DOHH2 (cell line): ENCODE results near the gene CELF1.

Source experiments
- H3F3A ChIP-seq: fragments of 200-600 bp; sonication (generic), shearing (Covaris generic); 2 replicates; pipeline ENCODE4 v1.6.0; 2016; ENCODE audit warnings: antibody characterized with exemption, mild to moderate bottlenecking; ENCODE audit not compliant: control insufficient read depth, insufficient read depth
- H3K27ac ChIP-seq: fragments of 200-600 bp; sonication (generic); 2 replicates; pipeline ENCODE4 v1.5.1; 2014; ENCODE audit warnings: low read depth, mild to moderate bottlenecking, low read length, moderate library complexity
- H3K27me3 ChIP-seq: fragments of 200-600 bp; sonication (generic); 2 replicates; pipeline ENCODE4 v1.6.1; 2014; ENCODE audit warnings: mild to moderate bottlenecking, low read length, mixed read lengths; ENCODE audit not compliant: control insufficient read depth
- H3K36me3 ChIP-seq: fragments of 200-600 bp; sonication (generic); 2 replicates; pipeline ENCODE4 v1.6.1; 2014; ENCODE audit warnings: mild to moderate bottlenecking, low read length, moderate library complexity, mixed read lengths; ENCODE audit not compliant: control insufficient read depth
- H3K4me1 ChIP-seq: fragments of 200-600 bp; sonication (generic); 2 replicates; pipeline ENCODE4 v1.6.1; 2014; ENCODE audit warnings: mild to moderate bottlenecking, low read length, mixed read lengths; ENCODE audit not compliant: control insufficient read depth
- H3K4me2 ChIP-seq: fragments of 200-600 bp; sonication (generic); 2 replicates; pipeline ENCODE4 v1.6.0; 2014; ENCODE audit warnings: mild to moderate bottlenecking, low read length, moderate library complexity
- H3K4me3 ChIP-seq: fragments of 200-600 bp; sonication (generic); 2 replicates; pipeline ENCODE4 v1.5.1; 2014; ENCODE audit warnings: mild to moderate bottlenecking, low read length, mixed read lengths
- H3K79me2 ChIP-seq: fragments of 200-600 bp; sonication (generic); 2 replicates; pipeline ENCODE4 v1.6.1; 2014; ENCODE audit warnings: mild to moderate bottlenecking, low read length, mixed read lengths; ENCODE audit not compliant: control insufficient read depth
- H3K9me2 ChIP-seq: fragments of 200-600 bp; sonication (generic); replicated peaks from 2 replicates; pipeline ENCODE4 v1.6.1; 2014; ENCODE audit warnings: mild to moderate bottlenecking, low read length, mixed read lengths; ENCODE audit not compliant: control insufficient read depth
- H3K9me3 ChIP-seq: fragments of 200-600 bp; sonication (generic); 2 replicates; pipeline ENCODE4 v1.6.1; 2014; ENCODE audit warnings: antibody characterized with exemption, low read length, mixed read lengths; ENCODE audit not compliant: control insufficient read depth, insufficient read depth
- H4K20me1 ChIP-seq: fragments of 200-600 bp; sonication (generic); 2 replicates; pipeline ENCODE4 v1.6.0; 2014; ENCODE audit warnings: low read depth, mild to moderate bottlenecking, antibody characterized with exemption, low read length, moderate library complexity; ENCODE audit not compliant: control insufficient read depth, insufficient read depth
- EZH2phosphoT487 ChIP-seq: fragments of 200-600 bp; sonication (generic); IDR thresholded peaks from 2 replicates; pipeline ENCODE4 v1.6.1; 2017; ENCODE audit warnings: borderline replicate concordance, mild to moderate bottlenecking, antibody characterized with exemption, low read length, moderate library complexity, mixed read lengths
- TF ChIP-seq, protein P1 (sequence below): fragments of 200-600 bp; sonication (generic); IDR thresholded peaks from one replicate; pipeline ENCODE4 v1.5.1; 2014; ENCODE audit warnings: antibody characterized with exemption, mild to moderate bottlenecking, low read depth, low read length; ENCODE audit not compliant: poor library complexity, severe bottlenecking

CELF1 gene

GRCh38 chr11:47552566-47553405 lies at the start of gene CELF1:
Gene CELF1 (minus strand): TSS chr11:47553132. CDS start chr11:47499523, 53,609 bp downstream.
- Histone ChIP-seq H3K4me2 (peak within 1 kb of the TSS; percentile 100), H3K27me3 (no peaks in the 10 kb centered on the region), H3K9me3 (no peaks in the 10 kb centered on the region), H3K36me3 (peaks cover 44% of the 10 kb centered on the region), H3K9me2 (no peaks in the 10 kb centered on the region), H3F3A (peaks cover 11% of the 10 kb centered on the region; the same call in 1 of the 2 replicates), H3K4me1 (peaks cover 26% of the 10 kb centered on the region), H3K27ac (peak within 1 kb of the TSS; percentile 69), H3K79me2 (peaks cover 56% of the 10 kb centered on the region), H3K4me3 (peak within 1 kb of the TSS; percentile 94), H4K20me1 (peaks cover 20% of the 10 kb centered on the region)
- no peak for TF ChIP-seq EZH2phosphoT487
- TF ChIP-seq, protein P1, sequence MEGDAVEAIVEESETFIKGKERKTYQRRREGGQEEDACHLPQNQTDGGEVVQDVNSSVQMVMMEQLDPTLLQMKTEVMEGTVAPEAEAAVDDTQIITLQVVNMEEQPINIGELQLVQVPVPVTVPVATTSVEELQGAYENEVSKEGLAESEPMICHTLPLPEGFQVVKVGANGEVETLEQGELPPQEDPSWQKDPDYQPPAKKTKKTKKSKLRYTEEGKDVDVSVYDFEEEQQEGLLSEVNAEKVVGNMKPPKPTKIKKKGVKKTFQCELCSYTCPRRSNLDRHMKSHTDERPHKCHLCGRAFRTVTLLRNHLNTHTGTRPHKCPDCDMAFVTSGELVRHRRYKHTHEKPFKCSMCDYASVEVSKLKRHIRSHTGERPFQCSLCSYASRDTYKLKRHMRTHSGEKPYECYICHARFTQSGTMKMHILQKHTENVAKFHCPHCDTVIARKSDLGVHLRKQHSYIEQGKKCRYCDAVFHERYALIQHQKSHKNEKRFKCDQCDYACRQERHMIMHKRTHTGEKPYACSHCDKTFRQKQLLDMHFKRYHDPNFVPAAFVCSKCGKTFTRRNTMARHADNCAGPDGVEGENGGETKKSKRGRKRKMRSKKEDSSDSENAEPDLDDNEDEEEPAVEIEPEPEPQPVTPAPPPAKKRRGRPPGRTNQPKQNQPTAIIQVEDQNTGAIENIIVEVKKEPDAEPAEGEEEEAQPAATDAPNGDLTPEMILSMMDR = peak; percentile 89

DNA sequence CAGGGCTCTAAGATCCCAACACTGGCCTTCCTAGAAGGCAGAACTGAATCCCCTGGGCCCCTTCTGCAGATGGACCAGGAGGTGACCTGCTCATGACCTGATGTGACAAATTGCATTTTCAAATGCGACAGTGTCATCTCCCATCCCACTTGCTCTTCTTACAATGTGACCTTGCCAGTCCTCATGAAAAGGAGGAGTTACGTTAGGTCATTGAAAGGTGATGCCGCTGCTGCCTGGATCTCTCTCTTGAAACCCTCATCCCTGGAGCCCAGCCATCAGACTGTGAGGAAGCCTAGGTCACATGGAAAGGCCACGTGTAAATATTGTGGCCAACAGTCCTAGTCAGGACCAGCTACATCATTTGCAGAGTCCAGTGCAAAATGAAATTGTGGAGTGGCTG lies 47.0 kb upstream of the CELF1 start:
- no peaks in the 10 kb centered on the region for H3K4me1 ChIP-seq
- no peaks in the 10 kb centered on the region for H4K20me1 ChIP-seq
- no peak overlapping the region for H3K4me3 ChIP-seq
- no peaks in the 10 kb centered on the region for H3K9me3 ChIP-seq
- H3K27me3 ChIP-seq = no peaks in the 10 kb centered on the region
- no peaks in the 10 kb centered on the region for H3K9me2 ChIP-seq
- H3K79me2 ChIP-seq = no peaks in the 10 kb centered on the region
- H3F3A ChIP-seq = no peaks in the 10 kb centered on the region
- no peaks in the 10 kb centered on the region for H3K36me3 ChIP-seq
- no peak for TF ChIP-seq EZH2phosphoT487
- TF ChIP-seq, protein P1 = no peak
- H3K27ac ChIP-seq = no peak overlapping the region
- no peak overlapping the region for H3K4me2 ChIP-seq

DNA sequence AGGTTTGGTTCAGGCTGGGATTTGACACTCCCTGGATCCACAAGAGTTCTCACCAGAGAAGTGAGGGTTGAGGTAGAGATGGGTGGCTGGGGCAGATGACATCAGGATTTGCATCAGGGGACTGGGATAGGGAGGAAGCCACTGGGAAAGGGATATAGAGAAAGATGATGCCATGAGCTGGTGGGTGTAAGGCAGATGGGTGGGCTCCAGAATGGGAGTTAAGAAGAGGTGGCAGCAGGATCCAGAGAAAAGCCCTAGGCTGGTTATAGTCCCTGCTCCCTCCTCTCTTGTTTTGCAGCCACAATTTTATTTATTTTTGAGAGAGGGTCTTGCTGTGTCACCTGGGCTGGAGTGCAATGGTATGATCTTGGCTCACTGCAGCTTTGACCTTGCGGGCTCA lies 43.0 kb upstream of the CELF1 start:
- Histone ChIP-seq H3K4me2 (no peak overlapping the region), H3K4me1 (peaks cover 7% of the 10 kb centered on the region; the same call in 1 of the 2 replicates), H3K79me2 (no peaks in the 10 kb centered on the region), H3F3A (no peaks in the 10 kb centered on the region), H3K9me3 (no peaks in the 10 kb centered on the region), H3K4me3 (no peak overlapping the region), H3K27ac (no peak overlapping the region), H4K20me1 (no peaks in the 10 kb centered on the region), H3K27me3 (peaks cover 25% of the 10 kb centered on the region), H3K36me3 (no peaks in the 10 kb centered on the region), H3K9me2 (no peaks in the 10 kb centered on the region)
- no peak for TF ChIP-seq EZH2phosphoT487
- TF ChIP-seq, protein P1 = no peak
